ENCODE results near the gene VPS9D1. TPM values are rescaled to one million over a fixed set of nuclear protein-coding genes. Genes with fewer than 3 reads are reported as not detected.
A peak's percentile ranks its signal among the peaks of the same experiment; 100 is the strongest.
"Not testable (repeated sequence)": the region's sequence is repeated elsewhere in the genome, so short reads cannot be mapped to it uniquely, and the experiment has no call there.

Gene VPS9D1
- total RNA-seq, 2 donors from 2014 or later: 8.4 to 11.8 TPM

GRCh38 chr16:89686520-89687091, 34.1 kb downstream of the VPS9D1 start, which contains the start of gene CDK10:
Gene CDK10 (plus strand): TSS chr16:89686689. CDS start chr16:89686711, 22 bp downstream.
- intact Hi-C loops (cut with DNase I): no loop called here
- peak; percentile 97 for DNase-seq (ENCODE audit: low spot score)

GRCh38 chr16:89685916-89686315, 34.8 kb downstream of the VPS9D1 start:
- no peak for DNase-seq (ENCODE audit: low spot score)

GRCh38 chr16:89678258-89678657, 42.4 kb downstream of the VPS9D1 start:
- intact Hi-C loops (cut with DNase I): no loop called here
- DNase-seq (ENCODE audit: low spot score): no peak

More at GRCh38 chr16:89685916-89686315, 34.8 kb downstream of the VPS9D1 start:
- intact Hi-C loops (cut with DNase I): no loop called here

- no peak for DNase-seq (ENCODE audit: low spot score)
- intact Hi-C loops (cut with DNase I): no loop called here
These were observed 48.3 kb downstream of the VPS9D1 start for GRCh38 chr16:89672177-89672941.

- intact Hi-C loops (cut with DNase I); DNase-seq (ENCODE audit: low spot score): not testable (repeated sequence)
These were observed 49.1 kb downstream of the VPS9D1 start for GRCh38 chr16:89671565-89671964.

- intact Hi-C loops (cut with DNase I): no loop called here
- DNase-seq (ENCODE audit: low spot score): no peak
These were observed 49.9 kb downstream of the VPS9D1 start for GRCh38 chr16:89670496-89671431.

- intact Hi-C loops (cut with DNase I): no loop called here
- no peak for DNase-seq (ENCODE audit: low spot score)
These were observed 50.9 kb downstream of the VPS9D1 start for GRCh38 chr16:89669755-89670154.

GRCh38 chr16:89668790-89669158, 51.9 kb downstream of the VPS9D1 start:
- DNase-seq (ENCODE audit: low spot score): no peak
- intact Hi-C loops (cut with DNase I): no loop called here

- no peak for DNase-seq (ENCODE audit: low spot score)
- intact Hi-C loops (cut with DNase I): no loop called here
These were observed 53.1 kb downstream of the VPS9D1 start for GRCh38 chr16:89667633-89668032.

- DNase-seq (ENCODE audit: low spot score); intact Hi-C loops (cut with DNase I): not testable (repeated sequence)
These were observed 53.7 kb downstream of the VPS9D1 start for GRCh38 chr16:89667000-89667399.

- DNase-seq (ENCODE audit: low spot score); intact Hi-C loops (cut with DNase I): not testable (repeated sequence)
These were observed 56.5 kb downstream of the VPS9D1 start for GRCh38 chr16:89664238-89664637.

- no peak for DNase-seq (ENCODE audit: low spot score)
These were observed 59.5 kb downstream of the VPS9D1 start for GRCh38 chr16:89661215-89661614.

GRCh38 chr16:89660146-89660545, 60.6 kb downstream of the VPS9D1 start:
- no peak for DNase-seq (ENCODE audit: low spot score)
- intact Hi-C loops (cut with DNase I): no loop called here

More at GRCh38 chr16:89661215-89661614, 59.5 kb downstream of the VPS9D1 start:
- intact Hi-C loops (cut with DNase I): loop anchor here in 1 of 2 donors (1.0 kb wide), 1 partner anchor 10 kb away; no protein-coding TSS in a partner anchor

GRCh38 chr16:89658221-89658879, 62.3 kb downstream of the VPS9D1 start:
- intact Hi-C loops (cut with DNase I): no loop called here
- no peak for DNase-seq (ENCODE audit: low spot score)

- DNase-seq (ENCODE audit: low spot score): peak; percentile 97
- intact Hi-C loops (cut with DNase I): no loop called here
These were observed 63.1 kb downstream of the VPS9D1 start, which contains the start of the genes CHMP1A and SPATA33 for GRCh38 chr16:89657442-89658220. Gene CHMP1A (minus strand): TSS chr16:89657708. CDS start chr16:89657588, 120 bp downstream. Gene SPATA33 (plus strand): TSS chr16:89657836. CDS start chr16:89657912, 76 bp downstream.
